AG04449 (cell line): ENCODE measurements around the gene NOP56.

Source experiments
- CTCF ChIA-PET: fragments of 350-600 bp; formaldehyde crosslinking; extraction: SDS; loops from one replicate; lab custom pipeline; 2021; ENCODE audit warnings: antibody characterized with exemption; lab: Yijun Ruan, JAX
- POLR2A ChIA-PET: fragments of 400-600, 350-600 bp; formaldehyde crosslinking; extraction: SDS; loops from one replicate; lab custom pipeline; 2020; ENCODE audit warnings: antibody characterized with exemption, inconsistent platforms; lab: Yijun Ruan, JAX
- DNase-seq: peaks from one replicate; pipeline ENCODE4 v3.0.0-alpha.2; 2010; ENCODE audit warnings: low read depth, low spot score
- H3K4me3 ChIP-seq: 2 replicates; pipeline ENCODE4 v1.5.1; 2011; ENCODE audit warnings: low read depth, mild to moderate bottlenecking, control low read depth, low read length
- CTCF ChIP-seq: IDR thresholded peaks from one replicate; pipeline ENCODE4 v1.5.1; 2011; ENCODE audit warnings: mild to moderate bottlenecking, moderate library complexity, low read length, control low read depth, inconsistent platforms; ENCODE audit not compliant: insufficient read depth; ENCODE audit errors: missing control alignments

Gene NOP56

GRCh38 chr20:2699775-2700413, 47.5 kb downstream of the NOP56 start:
- no peak overlapping the region for H3K4me3 ChIP-seq
- no peak for DNase-seq
- TF ChIP-seq CTCF, result no peak
- ChIA-PET POLR2A (no interaction called here), CTCF (interaction anchor here (1.8 to 1.9 kb wide), 2 partner anchors 12 to 44 kb away, joined by 6 read pairs; no protein-coding TSS in a partner anchor)

GRCh38 chr20:2700913-2701620, 48.6 kb downstream of the NOP56 start:
- ChIA-PET CTCF (interaction anchor here (0.8 to 1.8 kb wide), 4 partner anchors 10 to 43 kb away, joined by 3 to 6 read pairs (median 3); no protein-coding TSS in a partner anchor), POLR2A (interaction anchor here (0.5 kb wide), 1 partner anchor 13 kb away, joined by 3 read pairs; no protein-coding TSS in a partner anchor)
- no peak overlapping the region for H3K4me3 ChIP-seq
- DNase-seq, result no peak
- no peak for TF ChIP-seq CTCF

- ChIA-PET POLR2A (interaction anchor here (0.5 kb wide), 1 partner anchor 13 kb away, joined by 3 read pairs; no protein-coding TSS in a partner anchor), CTCF (interaction anchor here (1.0 to 1.3 kb wide), 3 partner anchors 9 to 15 kb away, joined by 3 read pairs; no protein-coding TSS in a partner anchor)
- no peak for DNase-seq
- no peak overlapping the region for H3K4me3 ChIP-seq
- no peak for TF ChIP-seq CTCF
These were observed 49.2 kb downstream of the NOP56 start for GRCh38 chr20:2701671-2702081.

GRCh38 chr20:2703716-2704475, 51.5 kb downstream of the NOP56 start:
- no peak for DNase-seq
- no peak for TF ChIP-seq CTCF
- ChIA-PET CTCF (interaction anchor here (1.2 to 2.4 kb wide), 3 partner anchors 10 to 40 kb away, joined by 3 to 8 read pairs (median 4); no protein-coding TSS in a partner anchor), POLR2A (no interaction called here)
- no peak overlapping the region for H3K4me3 ChIP-seq

GRCh38 chr20:2705931-2706645, 53.7 kb downstream of the NOP56 start:
- DNase-seq, result no peak
- H3K4me3 ChIP-seq, result no peak overlapping the region
- ChIA-PET CTCF (interaction anchor here (1.3 kb wide), 1 partner anchor 44 kb away, joined by 3 read pairs; no protein-coding TSS in a partner anchor), POLR2A (no interaction called here)
- no peak for TF ChIP-seq CTCF
